Caco-2 (cell line): ENCODE data around the gene SPG7. TPM values are rescaled to one million over a fixed set of nuclear protein-coding genes. Genes with fewer than 3 reads are reported as not detected.

Experiments used
- BruUV-seq: library from RNA; stranded (reverse); fragments of 400-500 nt; replicated peaks from 2 replicates; lab custom pipeline; 2021; lab: Mats Ljungman, UMichigan
- CTCF ChIA-PET: fragments of 300-600 bp; sonication (Branson Sonifier 250); formaldehyde crosslinking; loops from one replicate; lab custom pipeline; 2022; ENCODE audit warnings: antibody characterized with exemption; lab: Charles Lee
- POLR2A ChIA-PET: fragments of 300-600 bp; sonication (Branson Sonifier 250); formaldehyde crosslinking; loops from one replicate; lab custom pipeline; 2022; ENCODE audit warnings: antibody characterized with exemption; lab: Charles Lee
- DNase-seq, 2 experiments: peaks; one replicate each; pipeline versions ENCODE4 v3.0.0 to v3.0.0-alpha.2; 2020 to 2022
- H3K27me3 ChIP-seq: replicated peaks from 2 replicates; pipeline ENCODE4 v1.6.0; 2011; ENCODE audit warnings: low read length; ENCODE audit not compliant: control insufficient read depth, insufficient read depth
- H3K36me3 ChIP-seq: 2 replicates; pipeline ENCODE4 v1.5.1; 2011; ENCODE audit warnings: low read length; ENCODE audit not compliant: control insufficient read depth, insufficient read depth
- H3K4me1 ChIP-seq: fragments of 250-450 bp; sonication (Bioruptor Pico); 2 replicates; pipeline ENCODE4 v1.5.1; 2020; ENCODE audit warnings: mild to moderate bottlenecking
- H3K4me3 ChIP-seq: 2 replicates; pipeline ENCODE4 v1.5.1; 2011; ENCODE audit warnings: low read depth, mild to moderate bottlenecking, control low read depth, low read length
- H3K9me3 ChIP-seq: fragments of 250-450 bp; sonication (Bioruptor Pico); 2 replicates; pipeline ENCODE4 v1.5.1; 2020; ENCODE audit warnings: mild to moderate bottlenecking, moderate library complexity
- H3K27ac Mint-ChIP-seq: one replicate; pipeline ENCODE4 v1.8.0; 2022; ENCODE audit warnings: mixed read lengths; ENCODE audit not compliant: unreplicated experiment
- H3K27me3 Mint-ChIP-seq: one replicate; pipeline ENCODE4 v1.8.0; 2022; ENCODE audit warnings: mixed read lengths; ENCODE audit not compliant: insufficient read depth, unreplicated experiment
- H3K36me3 Mint-ChIP-seq: one replicate; pipeline ENCODE4 v1.8.0; 2022; ENCODE audit warnings: mild to moderate bottlenecking, mixed read lengths; ENCODE audit not compliant: insufficient read depth, unreplicated experiment
- H3K4me1 Mint-ChIP-seq: one replicate; pipeline ENCODE4 v1.8.0; 2022; ENCODE audit warnings: low read depth, mixed read lengths; ENCODE audit not compliant: unreplicated experiment
- H3K4me3 Mint-ChIP-seq: one replicate; pipeline ENCODE4 v1.8.0; 2022; ENCODE audit warnings: mild to moderate bottlenecking, moderate library complexity, mixed read lengths; ENCODE audit not compliant: unreplicated experiment
- H3K9me3 Mint-ChIP-seq: one replicate; pipeline ENCODE4 v1.8.0; 2022; ENCODE audit warnings: mixed read lengths; ENCODE audit not compliant: unreplicated experiment
- intact Hi-C: fragments of 100-400 bp; cut with micrococcal nuclease; formaldehyde crosslinking; loops from one replicate; pipeline ENCODE4 v1.10.0; 2022; ENCODE audit not compliant: unreplicated experiment
- total RNA-seq: library from RNA; stranded (reverse); gene quantifications from 2 replicates; pipeline ENCODE4 v1.2.3, GENCODE V29; 2022
- TF ChIP-seq, protein P1 (sequence below), 2 experiments: fragments of 200-600 bp in 1 of 2; IDR thresholded peaks; 1 replicate in 1 of 2; 2 replicates in 1 of 2; pipeline versions ENCODE4 v1.5.1 to v1.8.0; 2011 to 2022; ENCODE audit warnings: antibody characterized with exemption in 1 of 2, control low read depth in 1 of 2, inconsistent platforms in 1 of 2, low read depth in 1 of 2, low read length in 1 of 2, mild to moderate bottlenecking in 1 of 2, moderate library complexity in 1 of 2; ENCODE audit not compliant: insufficient read depth in 1 of 2, severe bottlenecking in 1 of 2, unreplicated experiment in 1 of 2

SPG7 gene
- total RNA-seq, 1 experiment from 2014 or later: 159 TPM

GRCh38 chr16:89595330-89596060, 87.3 kb downstream of the SPG7 start:
- H3K27ac Mint-ChIP-seq: no peak overlapping the region
- peaks cover 48% of the 10 kb centered on the region for H3K36me3 Mint-ChIP-seq
- no peak for DNase-seq
- no TSS peak for BruUV-seq
- no peaks in the 10 kb centered on the region for H3K9me3 ChIP-seq
- no peaks in the 10 kb centered on the region for H3K36me3 ChIP-seq
- H3K27me3 Mint-ChIP-seq: no peaks in the 10 kb centered on the region
- TF ChIP-seq, protein P1, sequence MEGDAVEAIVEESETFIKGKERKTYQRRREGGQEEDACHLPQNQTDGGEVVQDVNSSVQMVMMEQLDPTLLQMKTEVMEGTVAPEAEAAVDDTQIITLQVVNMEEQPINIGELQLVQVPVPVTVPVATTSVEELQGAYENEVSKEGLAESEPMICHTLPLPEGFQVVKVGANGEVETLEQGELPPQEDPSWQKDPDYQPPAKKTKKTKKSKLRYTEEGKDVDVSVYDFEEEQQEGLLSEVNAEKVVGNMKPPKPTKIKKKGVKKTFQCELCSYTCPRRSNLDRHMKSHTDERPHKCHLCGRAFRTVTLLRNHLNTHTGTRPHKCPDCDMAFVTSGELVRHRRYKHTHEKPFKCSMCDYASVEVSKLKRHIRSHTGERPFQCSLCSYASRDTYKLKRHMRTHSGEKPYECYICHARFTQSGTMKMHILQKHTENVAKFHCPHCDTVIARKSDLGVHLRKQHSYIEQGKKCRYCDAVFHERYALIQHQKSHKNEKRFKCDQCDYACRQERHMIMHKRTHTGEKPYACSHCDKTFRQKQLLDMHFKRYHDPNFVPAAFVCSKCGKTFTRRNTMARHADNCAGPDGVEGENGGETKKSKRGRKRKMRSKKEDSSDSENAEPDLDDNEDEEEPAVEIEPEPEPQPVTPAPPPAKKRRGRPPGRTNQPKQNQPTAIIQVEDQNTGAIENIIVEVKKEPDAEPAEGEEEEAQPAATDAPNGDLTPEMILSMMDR (IDR thresholded peaks at IDR 0.05; ENCODE audit: insufficient read depth in 1 of 2, low read depth in 1 of 2, low read length in 1 of 2, severe bottlenecking in 1 of 2, unreplicated experiment in 1 of 2): no peak
- H3K27me3 ChIP-seq: no peaks in the 10 kb centered on the region
- no peaks in the 10 kb centered on the region for H3K4me1 Mint-ChIP-seq
- ChIA-PET CTCF (interaction anchor here (0.6 kb wide), 1 partner anchor 186 kb away, joined by 7 read pairs; no protein-coding TSS in a partner anchor), POLR2A (no interaction called here)
- H3K9me3 Mint-ChIP-seq: no peaks in the 10 kb centered on the region
- H3K4me3 ChIP-seq: no peak overlapping the region
- intact Hi-C loops: no loop called here
- no peak overlapping the region for H3K4me3 Mint-ChIP-seq
- H3K4me1 ChIP-seq: no peaks in the 10 kb centered on the region

DNA sequence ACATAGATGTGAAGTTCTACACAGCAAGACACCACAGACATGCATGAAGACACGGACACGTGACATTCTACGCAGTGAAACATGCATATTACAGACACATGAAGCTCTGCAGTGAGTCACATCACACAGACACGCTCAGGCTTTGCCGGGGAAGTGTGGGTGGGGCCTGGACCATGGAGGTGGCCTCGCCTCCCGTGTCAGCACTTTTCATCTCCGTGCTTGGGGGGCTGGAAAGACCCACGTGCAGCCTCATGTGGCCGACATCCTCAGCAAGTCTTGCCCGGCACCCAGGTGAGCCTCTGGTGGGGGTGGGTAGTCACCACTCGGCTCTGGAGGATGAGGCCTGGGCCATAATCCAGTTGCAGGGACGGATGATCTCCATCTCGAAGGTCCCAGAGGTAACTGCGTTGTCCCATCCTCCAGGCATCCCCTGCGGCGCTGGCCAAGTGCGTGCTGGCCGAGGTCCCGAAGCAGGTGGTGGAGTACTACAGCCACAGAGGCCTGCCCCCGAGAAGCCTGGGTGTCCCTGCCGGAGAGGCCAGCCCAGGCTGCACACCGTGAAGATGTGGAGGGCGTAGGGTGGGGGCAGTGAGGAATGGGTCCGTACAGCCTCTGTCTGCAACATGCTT, 88.0 kb downstream of the SPG7 start:
- Histone ChIP-seq H3K36me3 (no peaks in the 10 kb centered on the region), H3K4me3 (no peak overlapping the region), H3K27me3 (no peaks in the 10 kb centered on the region), H3K9me3 (no peaks in the 10 kb centered on the region), H3K4me1 (no peaks in the 10 kb centered on the region)
- CTCF ChIA-PET: no interaction called here
- no peaks in the 10 kb centered on the region for H3K4me1 Mint-ChIP-seq
- peaks cover 45% of the 10 kb centered on the region for H3K36me3 Mint-ChIP-seq
- no peak overlapping the region for H3K27ac Mint-ChIP-seq
- TF ChIP-seq, protein P1 (IDR thresholded peaks at IDR 0.05; ENCODE audit: insufficient read depth in 1 of 2, low read depth in 1 of 2, low read length in 1 of 2, severe bottlenecking in 1 of 2, unreplicated experiment in 1 of 2): no peak
- no peaks in the 10 kb centered on the region for H3K9me3 Mint-ChIP-seq
- no peaks in the 10 kb centered on the region for H3K27me3 Mint-ChIP-seq
- intact Hi-C loops: no loop called here
- no peak for DNase-seq
- POLR2A ChIA-PET: no interaction called here
- H3K4me3 Mint-ChIP-seq: no peak overlapping the region
- BruUV-seq: no TSS peak

- intact Hi-C loops: no loop called here
- H3K36me3 ChIP-seq: no peaks in the 10 kb centered on the region
- H3K27me3 Mint-ChIP-seq: no peaks in the 10 kb centered on the region
- ChIA-PET CTCF (no interaction called here), POLR2A (no interaction called here)
- no peak overlapping the region for H3K4me3 ChIP-seq
- H3K27ac Mint-ChIP-seq: no peak overlapping the region
- no peak overlapping the region for H3K4me3 Mint-ChIP-seq
- no peaks in the 10 kb centered on the region for H3K4me1 ChIP-seq
- no peaks in the 10 kb centered on the region for H3K9me3 ChIP-seq
- no peak for DNase-seq
- H3K4me1 Mint-ChIP-seq: no peaks in the 10 kb centered on the region
- no TSS peak for BruUV-seq
- no peaks in the 10 kb centered on the region for H3K27me3 ChIP-seq
- H3K36me3 Mint-ChIP-seq: peaks cover 36% of the 10 kb centered on the region
- no peaks in the 10 kb centered on the region for H3K9me3 Mint-ChIP-seq
- TF ChIP-seq, protein P1 (IDR thresholded peaks at IDR 0.05; ENCODE audit: insufficient read depth in 1 of 2, low read depth in 1 of 2, low read length in 1 of 2, severe bottlenecking in 1 of 2, unreplicated experiment in 1 of 2): no peak
Observed at GRCh38 chr16:89596957-89597649, 88.9 kb downstream of the SPG7 start.
